Left hindlimb (tissue), 1 donor: ENCODE data around the gene MRFAP1L1.

Experiments used
- DNase-seq: peaks from one replicate; pipeline ENCODE4 v3.0.0-alpha.2; 2018

MRFAP1L1 gene

DNA sequence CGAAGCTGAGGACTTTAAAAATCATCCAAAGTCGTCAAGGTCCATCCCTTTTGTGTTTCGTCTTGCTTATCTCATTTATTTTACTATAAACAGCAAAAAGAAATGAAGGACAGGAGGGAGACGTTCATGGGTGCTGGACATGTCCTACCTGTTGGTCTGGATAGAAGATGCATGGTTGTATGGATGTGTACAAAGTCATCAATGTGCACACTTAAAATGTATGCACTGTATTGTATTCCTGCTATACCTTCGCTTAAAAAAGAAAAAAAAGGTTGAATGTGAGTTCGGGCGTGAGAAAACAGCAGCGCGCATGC, 6.0 kb upstream of the MRFAP1L1 start:
- DNase-seq = no peak

DNA sequence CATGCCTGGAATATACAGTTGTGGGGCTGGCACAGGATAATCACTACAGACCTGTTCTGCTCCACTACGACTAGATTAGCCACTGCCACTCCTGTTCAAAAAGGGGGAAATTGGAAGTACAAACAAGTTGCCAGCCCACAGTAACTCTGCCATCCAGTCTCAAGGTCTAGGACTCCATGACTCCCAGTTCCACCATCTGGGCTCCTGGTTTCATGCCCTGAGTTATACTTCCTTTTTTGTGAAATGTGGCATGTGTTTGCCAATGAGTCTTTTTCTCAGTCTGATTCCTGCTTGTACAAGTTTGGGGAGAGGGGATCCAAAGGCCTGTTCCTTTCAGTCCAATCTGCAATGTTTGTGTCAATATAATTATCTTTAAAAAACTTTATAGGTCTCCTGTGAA, 5.3 kb upstream of the MRFAP1L1 start:
- no peak for DNase-seq

DNA sequence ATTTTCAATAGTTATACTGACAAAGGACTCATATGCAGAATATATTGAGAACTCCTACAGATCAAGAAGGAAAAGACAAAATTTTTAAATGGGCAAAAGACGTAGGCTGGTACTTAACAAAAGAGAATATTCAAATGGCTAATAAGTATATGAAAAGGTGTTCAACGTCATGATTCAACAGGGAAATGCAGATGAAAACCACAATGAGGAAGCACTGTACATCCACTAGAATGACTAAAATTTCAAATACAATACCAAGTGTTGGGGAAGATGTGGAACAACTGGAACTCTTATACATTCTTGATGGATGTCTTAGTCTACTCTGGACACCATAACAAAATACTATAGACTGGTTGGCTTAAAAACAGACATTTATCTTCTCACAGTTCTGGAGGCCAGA, 1.3 kb upstream of the MRFAP1L1 start:
- DNase-seq = no peak

DNA sequence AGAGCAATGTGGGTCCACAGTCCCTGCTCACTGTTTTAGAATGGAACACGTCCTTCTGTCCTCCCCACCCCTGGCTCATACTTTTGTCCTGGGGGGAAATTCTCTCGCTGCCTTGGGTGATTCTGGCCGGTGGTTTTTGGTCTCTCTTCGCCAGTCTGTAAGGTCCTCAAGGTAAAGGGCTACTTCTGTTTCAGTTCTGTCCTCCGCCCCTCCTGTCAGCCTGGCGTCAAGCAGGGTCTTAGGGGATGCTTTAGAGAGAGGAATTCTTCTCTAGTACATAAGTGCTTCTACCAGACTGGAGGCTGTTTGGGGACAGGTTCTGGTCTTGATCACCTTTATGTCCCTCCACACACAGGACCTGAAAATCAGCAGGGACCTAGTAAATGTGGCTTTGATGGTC, 617 bp upstream of the MRFAP1L1 start:
- DNase-seq = no peak

DNA sequence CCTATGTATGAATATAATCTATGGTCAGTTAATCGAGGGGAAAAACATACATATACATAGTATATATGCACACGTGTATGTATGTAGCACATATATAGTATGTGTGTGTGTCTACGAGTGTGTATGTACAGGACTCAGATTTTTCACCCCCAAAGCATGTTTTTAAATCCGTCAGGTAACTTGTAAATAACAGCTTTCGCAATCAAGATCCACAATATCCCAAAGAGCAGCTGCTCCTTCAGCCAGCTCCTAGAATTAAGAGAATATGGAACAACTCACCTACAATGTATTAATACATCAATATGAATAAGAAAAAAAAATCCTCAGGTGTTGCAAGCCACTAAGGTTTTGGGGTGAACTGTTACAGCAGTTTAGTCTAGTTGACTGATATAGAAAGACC, 3.5 kb downstream of the MRFAP1L1 start:
- no peak for DNase-seq

DNA sequence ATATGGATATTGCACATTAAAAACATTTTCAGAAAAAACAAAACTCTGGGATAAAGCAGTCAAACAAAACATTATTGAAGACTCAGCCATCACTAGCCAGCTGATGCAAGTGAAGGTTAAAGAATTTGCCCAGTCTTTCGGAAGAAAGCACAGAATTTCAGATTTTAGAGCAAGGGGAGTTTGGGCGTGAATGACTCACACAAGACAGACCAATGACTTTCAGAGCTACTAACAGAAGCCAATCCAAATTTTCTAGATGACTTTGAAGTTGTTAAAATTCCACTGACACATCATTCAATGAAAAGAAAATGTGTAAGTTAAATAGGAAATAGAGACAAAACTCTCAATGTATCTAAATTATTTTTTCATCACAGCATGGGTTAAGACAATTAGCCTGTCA, 4.0 kb downstream of the MRFAP1L1 start:
- no peak for DNase-seq

DNA sequence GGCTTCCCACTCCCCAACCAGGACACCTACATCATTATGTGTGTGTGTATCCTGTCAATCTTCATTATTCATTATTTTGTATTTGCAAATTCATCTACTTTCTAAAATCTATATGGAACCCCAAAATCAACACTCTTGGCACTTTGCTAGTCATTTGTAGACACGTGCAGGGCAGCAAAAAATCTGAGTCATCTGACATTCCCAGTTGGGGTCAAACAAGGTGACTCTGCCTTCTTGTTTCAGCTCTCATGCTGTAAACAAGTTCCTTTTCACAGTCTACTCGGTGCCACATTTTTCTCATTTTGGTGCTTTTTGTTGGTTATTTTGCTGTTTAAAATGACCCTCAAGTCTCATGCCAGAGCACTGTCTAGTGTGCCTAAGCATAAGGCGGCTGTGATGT, 5.9 kb downstream of the MRFAP1L1 start:
- DNase-seq = no peak

DNA sequence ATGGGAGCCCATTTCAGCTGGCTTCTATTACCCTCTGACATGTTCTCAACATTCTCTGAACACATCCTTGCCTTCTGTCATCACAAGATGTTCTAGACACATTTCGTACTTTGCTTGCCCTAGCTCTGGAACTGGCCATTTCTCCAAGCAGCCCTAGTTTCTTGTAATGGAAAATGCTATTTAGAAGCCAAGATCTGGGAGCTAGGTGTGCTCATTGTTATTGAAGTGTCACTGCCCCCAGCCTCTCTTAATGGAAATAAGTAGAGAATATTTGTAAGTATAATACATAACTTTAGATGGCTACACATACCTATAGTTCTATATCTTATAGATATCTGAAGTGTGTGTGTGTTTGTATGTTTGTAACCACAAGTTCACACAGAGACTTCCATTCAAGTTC, 6.9 kb downstream of the MRFAP1L1 start:
- DNase-seq = no peak

DNA sequence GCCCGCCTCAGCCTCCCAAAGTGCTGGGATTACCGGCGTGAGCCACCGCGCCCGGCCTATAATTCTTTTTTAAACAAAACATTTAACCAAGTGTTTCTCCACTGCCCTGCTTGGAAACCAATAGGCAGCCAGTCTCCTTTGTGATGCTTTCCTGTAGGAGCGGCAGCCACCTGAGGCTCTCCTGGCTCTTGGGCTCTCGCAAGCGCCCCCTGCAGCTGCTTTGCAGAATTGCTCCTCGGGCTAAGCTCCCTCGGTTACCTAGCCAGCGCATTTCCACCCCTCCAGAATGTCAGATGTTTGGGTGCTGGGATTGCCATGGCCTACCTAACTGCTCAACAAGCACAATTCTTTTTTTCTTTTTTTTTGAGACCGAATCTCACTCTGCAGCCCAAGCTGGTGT, 8.3 kb downstream of the MRFAP1L1 start:
- no peak for DNase-seq

DNA sequence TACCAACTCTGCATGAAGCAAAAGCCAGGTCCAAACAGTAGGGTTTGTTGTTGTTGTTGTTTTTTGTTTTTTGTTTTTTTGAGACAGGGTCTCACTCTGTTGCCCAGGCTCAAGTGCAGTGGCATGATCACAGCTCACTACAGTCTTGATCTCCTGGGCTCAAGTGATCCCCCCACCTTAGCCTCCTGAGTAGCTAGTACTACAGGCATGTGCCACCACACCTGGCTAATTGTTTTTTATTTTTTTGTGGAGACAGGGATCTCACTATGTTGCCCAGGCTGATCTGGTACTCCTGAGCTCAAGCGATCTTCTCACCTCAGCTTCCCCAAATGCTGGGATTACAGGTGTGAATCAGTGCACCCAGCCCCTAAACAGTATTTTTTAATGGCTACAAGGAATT, 9.8 kb downstream of the MRFAP1L1 start:
- DNase-seq = no peak

DNA sequence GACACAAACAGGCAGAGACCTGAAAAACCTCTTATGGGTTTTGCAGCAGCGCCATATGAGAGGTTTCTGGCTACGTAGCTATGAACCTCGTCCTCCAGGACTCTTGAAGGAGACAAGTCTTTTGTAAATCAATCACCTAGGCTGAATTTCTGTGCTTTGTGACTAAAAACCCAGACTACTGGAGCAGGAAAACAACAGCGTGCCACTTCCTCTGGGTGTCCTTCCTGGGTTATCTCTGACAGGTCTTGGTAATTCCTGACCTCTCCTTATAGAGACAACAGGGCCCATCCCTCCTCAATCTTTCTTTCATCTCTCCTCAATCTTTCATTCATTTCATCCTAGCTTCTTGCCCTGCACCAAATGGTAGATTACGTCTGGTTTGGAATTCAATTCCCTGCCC, 10.3 kb downstream of the MRFAP1L1 start:
- DNase-seq = no peak

DNA sequence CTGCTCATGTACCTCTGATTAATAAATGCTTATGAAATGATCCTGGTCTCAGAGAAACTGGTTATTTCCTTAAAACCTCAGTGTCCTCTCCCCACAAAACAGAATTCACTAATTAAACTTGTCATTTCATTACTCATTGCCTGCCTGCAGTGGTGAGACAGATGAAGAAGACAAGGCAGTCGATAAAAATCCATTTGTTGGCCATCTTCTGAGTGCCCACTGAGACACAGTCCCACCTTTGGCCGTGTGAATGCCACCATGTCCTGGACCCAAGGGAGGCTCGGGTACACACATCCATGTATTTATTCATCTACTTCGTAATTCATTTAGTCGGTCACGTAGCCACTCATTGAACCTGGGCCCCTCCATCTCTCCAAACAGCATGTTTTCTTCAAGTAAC, 12.5 kb downstream of the MRFAP1L1 start:
- no peak for DNase-seq

DNA sequence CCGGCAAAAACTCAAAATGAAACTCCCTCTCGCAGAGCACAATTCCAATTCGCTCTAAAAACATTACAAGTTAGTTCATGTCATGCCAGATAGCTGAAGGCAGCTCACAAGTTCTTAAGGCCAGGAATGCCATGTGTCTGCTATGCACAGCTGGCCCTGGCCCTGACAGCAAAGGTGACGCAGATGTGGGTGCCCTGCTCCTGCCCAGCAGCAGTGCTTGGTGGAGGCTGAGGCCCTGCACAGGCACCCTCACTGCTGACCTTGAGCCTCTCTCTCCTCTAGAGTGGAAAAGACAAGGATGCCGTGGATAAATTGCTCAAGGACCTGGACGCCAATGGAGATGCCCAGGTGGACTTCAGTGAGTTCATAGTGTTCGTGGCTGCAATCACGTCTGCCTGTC, 13.1 kb downstream of the MRFAP1L1 start:
- no peak for DNase-seq

DNA sequence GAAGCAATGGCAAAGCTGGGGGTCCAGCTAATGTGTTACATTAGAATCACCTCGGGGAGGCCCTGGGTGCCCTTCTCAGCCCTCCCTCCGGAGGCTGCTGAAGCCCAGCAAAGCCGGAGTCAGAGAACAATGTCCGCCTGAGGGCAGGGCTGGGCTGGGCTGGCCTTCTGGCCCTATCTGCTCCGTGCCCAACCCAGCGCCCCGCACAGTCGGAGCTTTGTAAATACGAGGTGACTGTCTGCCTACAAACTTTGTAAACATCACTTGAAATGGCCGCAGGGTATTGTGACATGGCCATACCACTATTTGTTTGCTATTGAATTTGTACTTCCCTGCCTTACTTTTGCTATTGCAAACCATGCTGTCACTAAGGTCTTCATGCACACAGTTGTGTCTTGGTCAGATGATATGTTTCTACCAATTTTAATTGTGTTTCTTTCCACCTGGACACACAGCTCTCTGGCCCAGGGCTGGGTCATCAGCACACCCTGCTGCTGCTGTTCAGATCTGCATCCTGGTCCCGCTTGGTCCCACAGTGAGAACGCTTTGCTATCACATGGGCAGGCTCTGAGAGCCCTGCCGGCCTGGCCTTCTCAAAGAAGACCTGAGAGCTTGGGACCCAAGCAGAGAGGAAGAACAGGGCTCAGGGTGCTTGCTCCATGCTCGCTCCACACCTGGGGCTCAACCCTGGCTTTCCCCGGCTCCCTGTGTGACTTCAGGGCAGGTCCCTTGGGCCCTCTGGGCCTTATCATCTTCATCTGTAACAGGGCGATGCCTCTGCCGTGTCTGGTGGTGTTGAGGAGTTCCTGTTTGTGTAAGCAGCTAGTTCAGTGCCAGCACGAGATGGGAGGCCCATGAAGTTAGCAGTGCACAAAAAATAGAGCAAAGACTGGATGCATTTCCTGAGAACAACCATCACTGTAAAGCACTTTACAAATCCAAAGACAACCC, 13.7 kb downstream of the MRFAP1L1 start:
- no peak for DNase-seq

DNA sequence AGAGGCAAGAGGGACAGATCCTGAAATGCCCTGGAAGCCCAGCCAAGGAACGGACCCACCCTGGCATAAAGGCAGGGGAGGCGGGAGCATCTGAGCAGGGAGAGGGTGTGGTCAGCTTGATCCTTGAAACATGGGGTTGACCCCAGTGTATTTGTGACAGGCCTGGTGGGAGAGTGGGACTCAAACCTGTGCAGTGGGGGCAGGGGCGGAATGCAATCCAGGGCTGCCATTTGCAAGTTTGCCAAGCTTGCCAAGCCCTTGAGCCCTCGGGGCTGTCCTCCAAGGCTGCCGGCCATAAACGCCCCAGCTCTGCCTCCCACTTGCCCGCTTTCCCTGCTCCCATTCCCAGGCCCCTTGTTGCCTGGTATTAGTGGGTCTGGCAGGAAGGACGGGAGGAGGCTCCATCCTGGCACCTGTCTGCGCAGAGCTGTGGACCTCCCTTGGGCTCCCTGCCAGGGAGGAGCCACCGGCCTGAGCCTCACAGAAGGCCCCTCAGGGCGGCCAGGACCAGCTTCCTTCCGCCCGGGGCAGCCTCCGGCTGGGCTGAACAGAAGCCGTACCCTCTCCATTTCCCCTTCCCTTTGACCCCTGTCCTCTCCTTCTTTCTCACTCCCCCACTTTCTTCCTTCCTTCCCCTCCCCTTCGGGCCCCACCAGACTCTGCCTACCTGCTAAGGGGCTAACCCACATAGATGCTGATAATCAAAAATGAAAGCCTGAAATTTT, 15.3 kb downstream of the MRFAP1L1 start:
- DNase-seq = no peak

DNA sequence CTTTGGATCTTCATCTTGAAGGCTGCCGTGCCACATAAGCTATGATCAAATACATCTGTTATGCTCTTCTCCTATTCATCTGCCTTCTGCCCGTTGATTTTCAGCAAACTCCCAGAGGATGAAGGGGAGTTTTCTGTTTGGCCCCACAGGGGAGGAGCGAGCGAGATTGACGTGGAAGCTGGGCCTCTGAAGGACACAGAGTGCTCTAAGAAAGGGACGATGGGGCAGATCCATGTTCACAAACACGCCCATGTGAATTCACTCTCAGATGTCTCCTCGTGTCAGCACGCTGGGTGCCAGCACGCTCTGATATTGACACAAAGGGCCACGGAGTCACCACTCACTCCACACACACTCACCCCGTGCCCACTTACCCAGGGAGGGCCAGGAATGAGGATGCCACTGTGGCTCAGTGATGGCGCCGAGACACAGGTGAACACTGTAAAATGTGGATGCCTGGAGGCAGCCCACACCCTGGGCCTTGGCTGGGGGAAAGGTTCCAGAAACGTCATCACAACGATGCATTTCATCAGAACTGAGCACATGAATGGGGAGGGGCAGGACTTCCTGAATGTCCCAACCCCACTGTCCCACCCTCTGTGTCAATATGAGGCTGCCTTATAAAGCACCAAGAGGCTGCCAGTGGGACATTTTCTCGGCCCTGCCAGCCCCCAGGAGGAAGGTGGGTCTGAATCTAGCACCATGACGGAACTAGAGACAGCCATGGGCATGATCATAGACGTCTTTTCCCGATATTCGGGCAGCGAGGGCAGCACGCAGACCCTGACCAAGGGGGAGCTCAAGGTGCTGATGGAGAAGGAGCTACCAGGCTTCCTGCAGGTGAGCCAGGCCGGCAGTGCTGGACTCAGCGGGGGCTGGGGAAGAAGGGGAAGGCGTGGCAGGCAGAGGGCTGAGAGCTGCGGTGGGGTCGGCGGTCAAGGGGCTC, 16.2 kb downstream of the MRFAP1L1 start, which contains the start of gene S100P:
TSS of gene S100P (plus strand) at position 648 of the 946 bp plus-strand sequence. CDS start at position 703, 55 bp downstream.
- DNase-seq = no peak

DNA sequence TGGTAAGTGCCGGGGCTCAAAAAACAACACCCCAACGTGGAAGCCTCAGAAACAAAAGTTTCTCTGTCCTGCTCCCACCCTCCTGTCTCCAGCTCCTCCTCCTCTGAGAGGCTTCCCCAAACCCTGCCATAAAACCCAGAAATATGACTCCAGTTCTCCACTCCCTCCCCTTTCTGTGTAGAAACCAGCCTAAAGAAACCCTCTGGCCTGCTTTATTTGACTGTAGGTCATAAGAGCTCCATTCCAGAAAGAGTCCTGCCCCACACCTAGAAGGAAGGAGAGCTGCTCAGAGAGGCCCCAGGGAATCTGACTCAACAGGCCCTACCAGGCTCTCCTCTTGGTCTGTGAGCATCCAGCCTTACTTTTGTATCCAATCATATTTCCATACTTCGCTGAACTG, 16.9 kb downstream of the MRFAP1L1 start:
- DNase-seq = no peak

DNA sequence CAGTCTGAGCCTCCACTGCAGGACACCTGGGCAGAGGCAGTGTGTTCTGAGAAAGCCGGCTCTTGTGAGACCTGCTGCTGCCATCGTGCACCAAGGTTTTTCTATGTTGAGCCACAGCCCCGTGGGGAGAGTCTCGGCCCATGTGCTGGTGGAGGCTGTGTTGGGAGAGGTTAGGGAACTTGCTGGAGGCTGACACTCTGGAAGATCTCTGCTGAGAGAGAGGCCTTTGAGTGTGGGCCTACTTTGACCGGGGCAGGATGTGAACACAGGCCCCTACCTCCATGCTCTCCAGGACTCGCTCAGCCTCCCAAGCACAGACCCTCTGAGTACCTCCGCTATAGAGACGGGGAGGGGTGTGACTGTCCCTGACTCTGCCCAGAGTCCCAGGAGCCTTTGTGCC, 17.3 kb downstream of the MRFAP1L1 start:
- no peak for DNase-seq

DNA sequence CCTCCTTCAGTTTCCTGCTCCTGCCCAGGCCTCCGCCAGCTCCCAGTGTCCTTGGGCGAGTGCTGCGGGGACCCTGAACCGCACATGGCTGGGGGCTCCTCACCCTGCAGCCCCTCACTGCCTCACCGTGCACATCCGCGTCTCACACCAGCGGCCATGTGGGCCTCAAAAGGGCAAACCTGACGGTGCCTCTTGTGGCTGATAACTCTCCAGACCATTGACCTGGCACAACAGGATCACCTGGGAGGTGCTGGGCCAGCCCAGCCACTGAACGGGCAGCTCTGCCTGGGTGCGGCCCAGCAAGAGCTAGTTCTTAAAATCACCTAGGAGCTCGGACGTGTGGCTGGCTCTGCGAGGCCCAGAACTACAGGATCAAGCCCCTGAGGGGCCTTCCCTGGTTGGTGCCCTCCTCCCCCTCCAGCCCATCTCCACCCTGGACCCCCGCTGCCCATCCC, 20.1 kb downstream of the MRFAP1L1 start:
- DNase-seq = no peak

DNA sequence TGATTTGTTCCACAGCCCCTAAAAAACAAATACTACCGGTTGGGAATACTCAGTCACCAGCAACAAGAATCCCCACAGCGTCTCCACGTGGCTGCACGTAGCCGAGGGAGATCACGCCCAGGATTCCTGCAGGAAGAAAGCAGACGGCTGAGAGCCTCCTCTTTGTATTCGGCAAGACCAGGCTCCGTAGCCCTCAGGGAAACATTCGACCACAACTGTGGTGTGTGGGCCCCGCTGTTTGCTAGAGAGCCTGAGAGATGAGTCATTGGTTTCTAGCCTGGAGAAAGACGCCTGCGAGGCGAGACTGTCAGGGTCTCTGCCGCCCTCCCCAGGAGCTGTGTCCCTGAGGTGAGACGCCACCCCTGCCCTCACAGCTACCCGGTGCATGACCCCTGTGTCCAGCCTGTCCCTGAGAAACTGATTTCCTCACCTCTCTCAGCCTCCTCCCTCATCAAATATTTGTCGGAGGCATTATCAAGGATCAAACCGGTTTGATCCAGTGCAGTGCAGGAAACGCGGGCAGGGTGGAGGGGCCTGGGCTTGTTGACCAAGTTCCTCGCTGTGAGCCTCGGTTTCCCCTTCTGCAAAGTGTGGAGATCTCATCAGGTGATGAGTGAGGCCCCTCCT, 20.7 kb downstream of the MRFAP1L1 start:
- peak; percentile 70 for DNase-seq

DNA sequence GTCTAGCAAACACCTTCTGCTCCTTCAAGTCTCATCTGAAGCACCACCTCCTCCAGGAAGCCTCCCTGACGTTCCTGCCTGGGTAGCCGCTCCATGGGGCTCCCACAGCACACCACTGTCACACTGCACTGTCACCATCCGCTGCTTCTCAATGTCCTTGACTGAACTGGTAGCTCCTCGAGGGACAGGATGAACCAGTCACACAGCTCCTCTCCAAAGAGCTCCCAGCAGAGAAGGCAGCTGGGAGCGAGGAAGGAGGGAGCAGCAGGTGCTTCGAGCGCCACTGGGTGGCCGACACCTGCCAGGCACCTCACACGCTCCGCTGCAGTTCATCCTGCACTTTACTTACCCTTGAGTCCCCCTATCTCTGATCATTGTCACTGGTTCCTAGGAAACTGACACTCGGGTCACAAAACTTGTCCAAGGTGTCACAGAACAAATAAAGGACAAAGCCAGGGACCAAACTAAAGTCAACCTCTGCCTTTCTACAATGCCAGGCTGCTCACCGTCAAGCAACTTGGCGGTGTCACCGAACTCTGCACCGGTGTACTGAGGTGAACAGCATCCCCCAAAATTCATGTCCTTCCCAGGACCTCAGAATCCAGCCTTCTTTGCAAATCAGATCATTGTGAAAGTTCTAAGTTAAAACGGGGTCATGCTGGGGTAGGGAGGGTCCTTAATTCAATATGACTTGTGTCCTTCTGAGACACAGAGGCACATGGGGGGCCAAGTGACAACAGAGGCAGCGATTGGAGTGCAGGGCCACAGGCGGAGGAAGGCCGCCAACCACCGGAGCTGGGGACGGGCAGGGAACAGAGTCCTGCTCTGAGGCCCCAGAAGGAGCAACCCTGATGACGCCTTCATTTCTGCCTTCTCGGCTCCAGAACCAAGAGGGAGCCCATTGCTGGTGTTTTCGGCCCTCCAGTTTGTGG, 21.5 kb downstream of the MRFAP1L1 start:
- DNase-seq = no peak
